ENCODE results near the gene TARP.

TARP gene

GRCh38 chr7:38292442-38292841 is 19.0 kb upstream of the TARP start:
- no peaks in the 10 kb centered on the region for H3K27me3 ChIP-seq
- TF ChIP-seq CTCF (IDR thresholded peaks at IDR 0.05): no peak
- no peaks in the 10 kb centered on the region for H3K9me3 ChIP-seq
- H3K4me1 ChIP-seq: no peaks in the 10 kb centered on the region
- no peak for DNase-seq
- ATAC-seq: no peak
- no peak overlapping the region for H3K4me3 ChIP-seq
- H3K36me3 ChIP-seq: no peaks in the 10 kb centered on the region
- intact Hi-C loops (cut with DNase I): no loop called here
- no peak overlapping the region for H3K27ac ChIP-seq

GRCh38 chr7:38291650-38292049 is 18.2 kb upstream of the TARP start:
- Histone ChIP-seq H3K4me3 (no peak overlapping the region), H3K9me3 (no peaks in the 10 kb centered on the region), H3K27ac (no peak overlapping the region), H3K36me3 (no peaks in the 10 kb centered on the region), H3K27me3 (no peaks in the 10 kb centered on the region), H3K4me1 (no peaks in the 10 kb centered on the region)
- DNase-seq (no peak), ATAC-seq (no peak)
- TF ChIP-seq CTCF (IDR thresholded peaks at IDR 0.05): no peak
- intact Hi-C loops (cut with DNase I): no loop called here

- Histone ChIP-seq H3K36me3 (no peaks in the 10 kb centered on the region), H3K4me3 (no peak overlapping the region), H3K4me1 (no peaks in the 10 kb centered on the region), H3K9me3 (no peaks in the 10 kb centered on the region), H3K27me3 (no peaks in the 10 kb centered on the region), H3K27ac (no peak overlapping the region)
- TF ChIP-seq CTCF (IDR thresholded peaks at IDR 0.05): no peak
- DNase-seq: no peak
- intact Hi-C loops (cut with DNase I): no loop called here
- ATAC-seq: no peak
Measured at GRCh38 chr7:38291117-38291647, 17.7 kb upstream of the TARP start.

- Histone ChIP-seq H3K36me3 (no peaks in the 10 kb centered on the region), H3K4me3 (no peak overlapping the region), H3K9me3 (no peaks in the 10 kb centered on the region), H3K27ac (no peak overlapping the region), H3K4me1 (peaks cover 0 to 8% of the 10 kb centered on the region in 2 donors), H3K27me3 (no peaks in the 10 kb centered on the region)
- ATAC-seq: no peak
- no peak for DNase-seq
- intact Hi-C loops (cut with DNase I): no loop called here
- no peak for TF ChIP-seq CTCF (IDR thresholded peaks at IDR 0.05)
Measured at GRCh38 chr7:38284553-38284952, 11.1 kb upstream of the TARP start.

- H3K27ac ChIP-seq: no peak overlapping the region
- no peaks in the 10 kb centered on the region for H3K9me3 ChIP-seq
- intact Hi-C loops (cut with DNase I): no loop called here
- no peaks in the 10 kb centered on the region for H3K36me3 ChIP-seq
- no peak overlapping the region for H3K4me3 ChIP-seq
- no peaks in the 10 kb centered on the region for H3K27me3 ChIP-seq
- TF ChIP-seq CTCF (IDR thresholded peaks at IDR 0.05): no peak
- H3K4me1 ChIP-seq: peaks cover 0 to 8% of the 10 kb centered on the region in 2 donors
- ATAC-seq (no peak), DNase-seq (no peak)
Measured at GRCh38 chr7:38283809-38284208, 10.4 kb upstream of the TARP start.

Data from left lung (tissue), 4 donors.